ENCODE data around the gene NPTX1. TPM values are rescaled to one million over a fixed set of nuclear protein-coding genes. Genes with fewer than 3 reads are reported as not detected.

Gene NPTX1
- total and polyA plus RNA-seq, 9 of the 15 experiments (the other 6 are each of a cell fraction or from before 2014, with no cell fraction given) = 0.04 TPM; not detected in 8

DNA sequence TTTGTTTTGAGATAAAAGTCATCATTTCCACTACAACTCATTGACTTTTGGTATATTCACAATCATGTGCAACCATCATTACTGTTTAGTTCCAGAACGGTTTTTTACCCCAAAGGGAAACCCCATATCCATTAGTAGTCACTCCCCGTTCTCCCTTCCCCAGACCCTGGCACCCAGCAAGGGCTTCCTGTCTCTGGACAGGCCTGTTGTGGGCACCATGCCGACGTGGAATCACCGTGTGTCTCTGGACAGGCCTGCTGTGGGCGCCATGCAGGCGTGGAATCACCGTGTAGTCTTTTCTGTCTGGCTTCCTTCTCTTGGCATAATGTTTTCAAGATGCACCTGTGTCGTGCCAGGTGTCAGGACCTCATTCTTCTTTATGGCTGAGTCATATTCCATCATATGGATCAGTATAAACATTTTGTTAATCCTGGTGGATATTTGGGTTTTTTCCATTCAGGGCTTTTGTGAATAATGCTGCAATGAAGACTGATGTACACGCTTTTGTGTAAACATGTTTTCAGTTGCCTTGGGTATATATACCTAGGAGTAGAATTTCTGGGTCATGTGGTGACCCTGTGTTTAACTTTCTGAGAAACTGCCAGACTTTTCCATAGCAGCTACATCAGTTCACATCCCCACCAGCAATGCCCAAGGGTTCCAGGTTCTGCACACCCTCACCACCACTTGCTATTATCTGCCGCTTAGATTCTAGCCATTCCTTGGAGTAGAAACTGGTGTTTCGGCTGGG, 42.3 kb downstream of the NPTX1 start:
- H3K9ac ChIP-seq (ENCODE audit: insufficient read depth in 1 of 2, low read depth in 2 of 2, low read length in 2 of 2) = no peak overlapping the region
- in situ Hi-C loops (cut with MboI) (no loop called here), intact Hi-C loops (cut with micrococcal nuclease) (no loop called here)
- ChIA-PET CTCF (ENCODE audit: low intra/inter-chr PET ratio) (no interaction called here), POLR2A (no interaction called here)
- H3K4me2 ChIP-seq (ENCODE audit: insufficient read depth, low read length) = no peak overlapping the region
- peaks cover 24 to 70% of the 10 kb centered on the region in 2 experiments; a peak in 3 of 5 replicates for H3K27me3 ChIP-seq (ENCODE audit: control insufficient read depth in 2 of 2, insufficient read depth in 2 of 2, low read length in 2 of 2)
- no peaks in the 10 kb centered on the region for H3K36me3 ChIP-seq (ENCODE audit: control insufficient read depth, insufficient read depth, low read length)
- FAIRE-seq (no peak), ATAC-seq (no peak), DNase-seq (ENCODE audit: extremely low read depth in 1 of 4, low spot score in 3 of 4) (no peak)
- H4K20me1 ChIP-seq (replicated peaks; ENCODE audit: control insufficient read depth, insufficient read depth, low read length) = peaks cover 12% of the 10 kb centered on the region
- WGBS (ENCODE audit: insufficient coverage, low coverage, missing lambda C conversion rate) = 2% methylated on average over 12 of the region's 12 CpGs
- no peak for TF ChIP-seq WHSC1 (IDR thresholded peaks at IDR 0.05; ENCODE audit: low read length)
- TF ChIP-seq ZNF764 (CRISPR knock-in tag; IDR thresholded peaks at IDR 0.05; ENCODE audit: low read depth) = no peak
- TF ChIP-seq RUNX1 (IDR thresholded peaks at IDR 0.05; ENCODE audit: low read depth) = no peak
- no peak for TF ChIP-seq MTF1 (CRISPR knock-in tag; IDR thresholded peaks at IDR 0.05; ENCODE audit: borderline replicate concordance)
- no peak for TF ChIP-seq CREBBP (IDR thresholded peaks at IDR 0.05; ENCODE audit: low read depth, low read length)
- TF ChIP-seq CUX1 (CRISPR knock-in tag; IDR thresholded peaks at IDR 0.05) = no peak
- TF ChIP-seq TAF9B (IDR thresholded peaks at IDR 0.05; ENCODE audit: partially characterized antibody) = no peak
- no peak for TF ChIP-seq SMAD4 (CRISPR knock-in tag; conservative IDR thresholded peaks at IDR 0.05)
- TF ChIP-seq HDGF (IDR thresholded peaks at IDR 0.05) = no peak
- no peak for TF ChIP-seq BCOR (IDR thresholded peaks at IDR 0.05)
- TF ChIP-seq DACH1 (IDR thresholded peaks at IDR 0.05; ENCODE audit: partially characterized antibody) = no peak
- TF ChIP-seq, protein P1, sequence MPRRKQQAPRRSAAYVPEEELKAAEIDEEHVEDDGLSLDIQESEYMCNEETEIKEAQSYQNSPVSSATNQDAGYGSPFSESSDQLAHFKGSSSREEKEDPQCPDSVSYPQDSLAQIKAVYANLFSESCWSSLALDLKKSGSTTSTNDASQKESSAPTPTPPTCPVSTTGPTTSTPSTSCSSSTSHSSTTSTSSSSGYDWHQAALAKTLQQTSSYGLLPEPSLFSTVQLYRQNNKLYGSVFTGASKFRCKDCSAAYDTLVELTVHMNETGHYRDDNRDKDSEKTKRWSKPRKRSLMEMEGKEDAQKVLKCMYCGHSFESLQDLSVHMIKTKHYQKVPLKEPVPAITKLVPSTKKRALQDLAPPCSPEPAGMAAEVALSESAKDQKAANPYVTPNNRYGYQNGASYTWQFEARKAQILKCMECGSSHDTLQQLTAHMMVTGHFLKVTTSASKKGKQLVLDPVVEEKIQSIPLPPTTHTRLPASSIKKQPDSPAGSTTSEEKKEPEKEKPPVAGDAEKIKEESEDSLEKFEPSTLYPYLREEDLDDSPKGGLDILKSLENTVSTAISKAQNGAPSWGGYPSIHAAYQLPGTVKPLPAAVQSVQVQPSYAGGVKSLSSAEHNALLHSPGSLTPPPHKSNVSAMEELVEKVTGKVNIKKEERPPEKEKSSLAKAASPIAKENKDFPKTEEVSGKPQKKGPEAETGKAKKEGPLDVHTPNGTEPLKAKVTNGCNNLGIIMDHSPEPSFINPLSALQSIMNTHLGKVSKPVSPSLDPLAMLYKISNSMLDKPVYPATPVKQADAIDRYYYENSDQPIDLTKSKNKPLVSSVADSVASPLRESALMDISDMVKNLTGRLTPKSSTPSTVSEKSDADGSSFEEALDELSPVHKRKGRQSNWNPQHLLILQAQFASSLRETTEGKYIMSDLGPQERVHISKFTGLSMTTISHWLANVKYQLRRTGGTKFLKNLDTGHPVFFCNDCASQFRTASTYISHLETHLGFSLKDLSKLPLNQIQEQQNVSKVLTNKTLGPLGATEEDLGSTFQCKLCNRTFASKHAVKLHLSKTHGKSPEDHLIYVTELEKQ (CRISPR knock-in tag; IDR thresholded peaks at IDR 0.05) = no peak
- no peak for TF ChIP-seq NFE2L1 (tag; IDR thresholded peaks at IDR 0.05; ENCODE audit: borderline replicate concordance, low read depth)
- no peak for TF ChIP-seq ZNF124 (CRISPR knock-in tag; IDR thresholded peaks at IDR 0.05)
- no peak overlapping the region for H2AFZ ChIP-seq (ENCODE audit: low read depth, low read length)
- H3K9me1 ChIP-seq (ENCODE audit: control insufficient read depth, insufficient read depth, low read length) = no peaks in the 10 kb centered on the region
- no peak overlapping the region for H3K4me3 ChIP-seq
- no peak overlapping the region for H3K27ac ChIP-seq (ENCODE audit: extremely low read depth, low read depth, low read length)
- no TSS peak for BruUV-seq (replicated peaks)
- peaks cover 0 to 25% of the 10 kb centered on the region in 2 experiments; a peak in 2 of 5 replicates for H3K4me1 ChIP-seq (replicated peaks in 1 of 2; ENCODE audit: control insufficient read depth in 2 of 2, insufficient read depth in 2 of 2, low read length in 2 of 2)
- no peaks in the 10 kb centered on the region; the same call in 1 of the 2 replicates for H3K9me3 ChIP-seq (replicated peaks; ENCODE audit: control insufficient read depth, insufficient read depth, low read depth, low read length)
- H3K79me2 ChIP-seq (ENCODE audit: control insufficient read depth, insufficient read depth, low read length) = no peaks in the 10 kb centered on the region
